ENCODE data around the gene BOD1. TPM values are rescaled to one million over a fixed set of nuclear protein-coding genes. Genes with fewer than 3 reads are reported as not detected.

Gene BOD1
- total RNA-seq, 4 donors from 2014 or later, result 37.3 to 55.1 (median 44.7) TPM

GRCh38 chr5:173642895-173643481, 26.5 kb upstream of the BOD1 start:
- TF ChIP-seq EP300 (IDR thresholded peaks at IDR 0.05) (no peak), POLR2A (IDR thresholded peaks at IDR 0.05) (no peak), CTCF (IDR thresholded peaks at IDR 0.05) (no peak)
- Histone ChIP-seq H3K9me3 (no peaks in the 10 kb centered on the region), H3K27me3 (no peaks in the 10 kb centered on the region), H3K36me3 (no peaks in the 10 kb centered on the region), H3K4me1 (peaks cover 0 to 10% (median 0%) of the 10 kb centered on the region in 4 donors), H3K4me3 (no peak overlapping the region), H3K27ac (peak overlapping the region in 2 of 4 donors; percentile 2 to 65)
- 84 to 90% methylated on average over 11 of the region's 11 CpGs for WGBS, 2 donors
- DNase-seq (ENCODE audit: low spot score in 2 of 2), result no peak

- no peak overlapping the region for H3K4me3 ChIP-seq
- no peaks in the 10 kb centered on the region for H3K36me3 ChIP-seq
- no peak for DNase-seq (ENCODE audit: low spot score in 2 of 2)
- TF ChIP-seq EP300 (IDR thresholded peaks at IDR 0.05), result no peak
- no peak for TF ChIP-seq CTCF (IDR thresholded peaks at IDR 0.05)
- TF ChIP-seq POLR2A (IDR thresholded peaks at IDR 0.05), result no peak
- no peaks in the 10 kb centered on the region for H3K9me3 ChIP-seq
- peaks cover 0 to 10% (median 0%) of the 10 kb centered on the region in 4 donors for H3K4me1 ChIP-seq
- peak overlapping the region in 1 of 4 donors; percentile 20 for H3K27ac ChIP-seq
- H3K27me3 ChIP-seq, result no peaks in the 10 kb centered on the region
- 74 to 84% methylated on average over 9 of the region's 9 CpGs for WGBS, 2 donors
Measured at GRCh38 chr5:173642191-173642816, 25.9 kb upstream of the BOD1 start.

GRCh38 chr5:173640156-173640804, 23.8 kb upstream of the BOD1 start:
- Histone ChIP-seq H3K36me3 (no peaks in the 10 kb centered on the region), H3K27ac (no peak overlapping the region), H3K9me3 (no peaks in the 10 kb centered on the region), H3K4me3 (no peak overlapping the region), H3K4me1 (peaks cover 0 to 10% (median 0%) of the 10 kb centered on the region in 4 donors), H3K27me3 (no peaks in the 10 kb centered on the region)
- TF ChIP-seq CTCF (IDR thresholded peaks at IDR 0.05) (no peak), EP300 (IDR thresholded peaks at IDR 0.05) (no peak), POLR2A (IDR thresholded peaks at IDR 0.05) (no peak)
- 36 to 42% methylated on average over 4 of the region's 4 CpGs for WGBS, 2 donors
- no peak for DNase-seq (ENCODE audit: low spot score in 2 of 2)

- Histone ChIP-seq H3K9me3 (no peaks in the 10 kb centered on the region), H3K27ac (no peak overlapping the region), H3K36me3 (no peaks in the 10 kb centered on the region), H3K4me3 (no peak overlapping the region), H3K4me1 (no peaks in the 10 kb centered on the region), H3K27me3 (no peaks in the 10 kb centered on the region)
- no peak for DNase-seq (ENCODE audit: low spot score in 2 of 2)
- 46 to 54% methylated on average over 10 of the region's 10 CpGs for WGBS, 2 donors
- TF ChIP-seq CTCF (IDR thresholded peaks at IDR 0.05) (no peak), POLR2A (IDR thresholded peaks at IDR 0.05) (no peak), EP300 (IDR thresholded peaks at IDR 0.05) (no peak)
Measured at GRCh38 chr5:173638126-173639040, 21.9 kb upstream of the BOD1 start.
